PC-3 (cell line): Measurements from ENCODE around the gene REP15.

Experiments
- EZH2 ChIP-seq: fragments of 300-600 bp; sonication (generic); IDR thresholded peaks from one replicate; pipeline ENCODE4 v1.6.1; 2017; ENCODE audit warnings: antibody characterized with exemption, mild to moderate bottlenecking, low read length; ENCODE audit not compliant: unreplicated experiment
- TF ChIP-seq, protein P1 (sequence below): fragments of 300-600 bp; sonication (generic); conservative IDR thresholded peaks from 2 replicates; pipeline ENCODE4 v1.5.1; 2017; ENCODE audit warnings: antibody characterized with exemption, low read depth, mild to moderate bottlenecking, low read length

DNA sequence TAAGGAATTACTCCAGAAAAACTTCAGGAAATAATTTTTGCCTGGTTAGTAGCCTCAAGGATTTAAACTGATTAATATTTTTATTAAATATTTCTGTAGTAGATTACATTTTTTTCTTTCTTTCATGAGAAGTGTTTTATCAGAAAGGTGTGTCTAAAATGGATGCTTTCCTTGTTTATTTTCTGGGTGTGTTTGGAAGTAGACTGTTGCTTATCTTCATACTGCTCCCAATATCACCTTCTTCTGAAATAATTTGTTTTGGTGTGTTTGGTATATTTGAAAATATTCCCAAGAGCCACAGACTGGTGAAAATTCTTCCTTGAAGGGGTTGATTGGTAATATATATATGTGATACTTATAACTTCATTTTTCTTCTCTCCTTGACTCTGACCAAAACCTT is 10.1 kb upstream of the REP15 start:
- no peak for TF ChIP-seq EZH2
- TF ChIP-seq, protein P1, sequence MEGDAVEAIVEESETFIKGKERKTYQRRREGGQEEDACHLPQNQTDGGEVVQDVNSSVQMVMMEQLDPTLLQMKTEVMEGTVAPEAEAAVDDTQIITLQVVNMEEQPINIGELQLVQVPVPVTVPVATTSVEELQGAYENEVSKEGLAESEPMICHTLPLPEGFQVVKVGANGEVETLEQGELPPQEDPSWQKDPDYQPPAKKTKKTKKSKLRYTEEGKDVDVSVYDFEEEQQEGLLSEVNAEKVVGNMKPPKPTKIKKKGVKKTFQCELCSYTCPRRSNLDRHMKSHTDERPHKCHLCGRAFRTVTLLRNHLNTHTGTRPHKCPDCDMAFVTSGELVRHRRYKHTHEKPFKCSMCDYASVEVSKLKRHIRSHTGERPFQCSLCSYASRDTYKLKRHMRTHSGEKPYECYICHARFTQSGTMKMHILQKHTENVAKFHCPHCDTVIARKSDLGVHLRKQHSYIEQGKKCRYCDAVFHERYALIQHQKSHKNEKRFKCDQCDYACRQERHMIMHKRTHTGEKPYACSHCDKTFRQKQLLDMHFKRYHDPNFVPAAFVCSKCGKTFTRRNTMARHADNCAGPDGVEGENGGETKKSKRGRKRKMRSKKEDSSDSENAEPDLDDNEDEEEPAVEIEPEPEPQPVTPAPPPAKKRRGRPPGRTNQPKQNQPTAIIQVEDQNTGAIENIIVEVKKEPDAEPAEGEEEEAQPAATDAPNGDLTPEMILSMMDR, result no peak
